NCI-H187 (cell line): ENCODE measurements around the gene PITPNM1.

ENCODE experiments used
- DNase-seq, 2 experiments: peaks; one replicate each; lab custom pipeline; 2025; lab: John Stamatoyannopoulos, UW

PITPNM1 gene

GRCh38 chr11:67503119-67504004 is 1.8 kb downstream of the PITPNM1 start:
- DNase-seq = no peak

GRCh38 chr11:67502328-67502979 is 2.7 kb downstream of the PITPNM1 start:
- DNase-seq = no peak

GRCh38 chr11:67501854-67502253 is 3.3 kb downstream of the PITPNM1 start:
- no peak for DNase-seq

- DNase-seq = no peak
Measured at GRCh38 chr11:67500831-67501715, 4.1 kb downstream of the PITPNM1 start.

- no peak for DNase-seq
Measured at GRCh38 chr11:67500484-67500821, 4.7 kb downstream of the PITPNM1 start.

- no peak for DNase-seq
Measured at GRCh38 chr11:67499808-67500483, 5.2 kb downstream of the PITPNM1 start.

- DNase-seq = no peak
Measured at GRCh38 chr11:67498544-67498972, 6.6 kb downstream of the PITPNM1 start.

- DNase-seq = no peak
Measured at GRCh38 chr11:67497656-67498291, 7.4 kb downstream of the PITPNM1 start.

GRCh38 chr11:67496113-67496512 is 9.1 kb downstream of the PITPNM1 start:
- DNase-seq = no peak

GRCh38 chr11:67495234-67496005 is 9.7 kb downstream of the PITPNM1 start:
- DNase-seq = no peak

- DNase-seq = no peak
Measured at GRCh38 chr11:67494371-67495233, 10.6 kb downstream of the PITPNM1 start.

- DNase-seq = no peak
Measured at GRCh38 chr11:67493548-67494370, 11.4 kb downstream of the PITPNM1 start.

- DNase-seq = no peak
Measured at GRCh38 chr11:67492801-67493547, 12.2 kb downstream of the PITPNM1 start.

- no peak for DNase-seq
Measured at GRCh38 chr11:67492069-67492727, 13.0 kb downstream of the PITPNM1 start.

- DNase-seq = no peak
Measured at GRCh38 chr11:67491276-67492068, 13.7 kb downstream of the PITPNM1 start.

GRCh38 chr11:67490727-67491065 is 14.5 kb downstream of the PITPNM1 start:
- DNase-seq = no peak
